A549 (cell line): Measurements from ENCODE around the gene KSR1.

Experiments used
- CBX2 ChIP-seq: fragments of 200-600 bp; sonication (generic); IDR thresholded peaks from 2 replicates; pipeline ENCODE4 v1.6.1; 2016; ENCODE audit warnings: low read depth, mild to moderate bottlenecking, borderline replicate concordance
- PHF8 ChIP-seq: fragments of 200-600 bp; sonication (generic); IDR thresholded peaks from 2 replicates; pipeline ENCODE4 v1.6.1; 2016; ENCODE audit warnings: low read depth, mild to moderate bottlenecking, antibody characterized with exemption, moderate library complexity, borderline replicate concordance
- POLR2A ChIP-seq: IDR thresholded peaks from 2 replicates; pipeline ENCODE4 v1.6.1; 2012; ENCODE audit warnings: mild to moderate bottlenecking, low read length
- POLR2AphosphoS2 ChIP-seq: conservative IDR thresholded peaks from 2 replicates; pipeline ENCODE4 v1.6.1; 2012; ENCODE audit warnings: low read length, improper control_type of control experiment, inconsistent platforms
- RAD21 ChIP-seq, 2 experiments: fragments of >200 bp in 1 of 2; sonication (Bioruptor Twin) in 1 of 2; formaldehyde crosslinking in 1 of 2; IDR thresholded peaks in 1 of 2; conservative IDR thresholded peaks in 1 of 2; 2 replicates in 1 of 2; 3 replicates in 1 of 2; pipeline ENCODE4 v1.6.1; 2012 to 2018; ENCODE audit warnings: inconsistent platforms in 1 of 2
- SMC3 ChIP-seq: fragments of >200 bp; sonication (Bioruptor Twin); formaldehyde crosslinking; IDR thresholded peaks from 3 replicates; pipeline ENCODE4 v1.6.1; 2018; ENCODE audit warnings: inconsistent platforms
- TF ChIP-seq, protein P1 (sequence below): fragments of >200 bp; sonication (Bioruptor Twin); formaldehyde crosslinking; IDR thresholded peaks from 3 replicates; pipeline ENCODE4 v1.5.1; 2016
- TF ChIP-seq, protein P2 (sequence below): IDR thresholded peaks from 2 replicates; pipeline ENCODE4 v1.6.1; 2012

DNA sequence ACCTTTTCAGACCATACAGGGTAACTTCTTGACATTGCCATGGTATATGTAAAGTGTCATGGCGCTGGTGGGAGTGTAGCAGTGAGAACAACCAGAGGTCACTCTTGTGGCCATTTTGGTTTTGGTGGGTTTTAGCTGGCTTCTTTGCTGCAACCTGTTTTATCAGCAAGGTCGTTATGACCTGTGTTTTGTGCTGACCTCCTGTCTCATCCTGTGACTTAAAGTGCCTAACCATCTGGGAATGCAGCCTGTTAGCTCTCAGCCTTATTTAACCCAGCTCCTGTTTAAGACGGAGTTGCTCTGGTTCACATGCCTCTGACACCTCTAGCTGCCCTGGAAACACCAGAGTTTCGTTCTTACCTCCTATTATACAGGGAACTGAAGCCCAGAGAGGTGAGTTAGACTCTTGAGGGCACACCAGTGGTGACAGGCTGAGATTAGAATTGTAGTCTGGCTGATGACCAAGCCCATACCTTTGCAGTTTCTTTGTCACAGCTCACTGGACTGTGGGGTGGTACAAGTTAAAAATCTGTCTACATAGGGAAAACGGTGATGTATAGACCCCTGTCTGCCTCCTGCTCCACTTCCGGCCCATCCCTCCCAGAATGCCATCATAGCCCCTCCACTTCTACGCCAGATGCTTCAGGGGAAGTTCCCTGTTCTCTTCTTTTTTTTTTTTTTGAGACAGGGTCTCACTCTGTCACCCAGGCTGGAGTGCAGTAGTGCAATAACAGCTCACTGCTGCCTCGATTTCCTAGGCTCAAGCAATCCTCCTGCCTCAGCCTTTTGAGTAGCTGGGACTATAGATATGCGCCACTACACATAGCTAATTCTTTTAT is 21.0 kb downstream of the KSR1 start:
- TF ChIP-seq RAD21 (conservative IDR thresholded peaks at IDR 0.05 in 1 of 2, IDR thresholded peaks at IDR 0.05 in 1 of 2): no peak
- TF ChIP-seq, protein P1, sequence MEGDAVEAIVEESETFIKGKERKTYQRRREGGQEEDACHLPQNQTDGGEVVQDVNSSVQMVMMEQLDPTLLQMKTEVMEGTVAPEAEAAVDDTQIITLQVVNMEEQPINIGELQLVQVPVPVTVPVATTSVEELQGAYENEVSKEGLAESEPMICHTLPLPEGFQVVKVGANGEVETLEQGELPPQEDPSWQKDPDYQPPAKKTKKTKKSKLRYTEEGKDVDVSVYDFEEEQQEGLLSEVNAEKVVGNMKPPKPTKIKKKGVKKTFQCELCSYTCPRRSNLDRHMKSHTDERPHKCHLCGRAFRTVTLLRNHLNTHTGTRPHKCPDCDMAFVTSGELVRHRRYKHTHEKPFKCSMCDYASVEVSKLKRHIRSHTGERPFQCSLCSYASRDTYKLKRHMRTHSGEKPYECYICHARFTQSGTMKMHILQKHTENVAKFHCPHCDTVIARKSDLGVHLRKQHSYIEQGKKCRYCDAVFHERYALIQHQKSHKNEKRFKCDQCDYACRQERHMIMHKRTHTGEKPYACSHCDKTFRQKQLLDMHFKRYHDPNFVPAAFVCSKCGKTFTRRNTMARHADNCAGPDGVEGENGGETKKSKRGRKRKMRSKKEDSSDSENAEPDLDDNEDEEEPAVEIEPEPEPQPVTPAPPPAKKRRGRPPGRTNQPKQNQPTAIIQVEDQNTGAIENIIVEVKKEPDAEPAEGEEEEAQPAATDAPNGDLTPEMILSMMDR: no peak
- TF ChIP-seq CBX2: no peak
- TF ChIP-seq PHF8: no peak
- no peak for TF ChIP-seq SMC3
- no peak for TF ChIP-seq POLR2A
- TF ChIP-seq POLR2AphosphoS2: no peak
- TF ChIP-seq, protein P2, sequence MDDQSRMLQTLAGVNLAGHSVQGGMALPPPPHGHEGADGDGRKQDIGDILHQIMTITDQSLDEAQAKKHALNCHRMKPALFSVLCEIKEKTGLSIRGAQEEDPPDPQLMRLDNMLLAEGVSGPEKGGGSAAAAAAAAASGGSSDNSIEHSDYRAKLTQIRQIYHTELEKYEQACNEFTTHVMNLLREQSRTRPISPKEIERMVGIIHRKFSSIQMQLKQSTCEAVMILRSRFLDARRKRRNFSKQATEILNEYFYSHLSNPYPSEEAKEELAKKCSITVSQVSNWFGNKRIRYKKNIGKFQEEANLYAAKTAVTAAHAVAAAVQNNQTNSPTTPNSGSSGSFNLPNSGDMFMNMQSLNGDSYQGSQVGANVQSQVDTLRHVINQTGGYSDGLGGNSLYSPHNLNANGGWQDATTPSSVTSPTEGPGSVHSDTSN: no peak
